Trophoblast cell (in vitro differentiated cells and primary cell): Measurements from ENCODE around the gene ARHGAP6.

Source experiments
- DNase-seq, 2 donors: peaks; one replicate each; pipeline ENCODE4 v3.0.0-alpha.2; 2016
- H2AFZ ChIP-seq: 2 replicates; pipeline ENCODE4 v1.6.1; 2013; ENCODE audit warnings: low read length, moderate library complexity, mild to moderate bottlenecking; ENCODE audit not compliant: insufficient read depth, poor library complexity
- H2AK5ac ChIP-seq: 2 replicates; pipeline ENCODE4 v1.6.1; 2013; ENCODE audit warnings: mild to moderate bottlenecking, low read length
- H2BK120ac ChIP-seq: 2 replicates; pipeline ENCODE4 v1.6.1; 2013; ENCODE audit warnings: low read length, mild to moderate bottlenecking, moderate library complexity; ENCODE audit not compliant: insufficient read depth, poor library complexity
- H2BK12ac ChIP-seq: 2 replicates; pipeline ENCODE4 v1.6.1; 2013; ENCODE audit warnings: mild to moderate bottlenecking, low read length, moderate library complexity
- H2BK5ac ChIP-seq: 2 replicates; pipeline ENCODE4 v1.6.1; 2013; ENCODE audit warnings: low read length, low read depth, moderate library complexity, mild to moderate bottlenecking; ENCODE audit not compliant: poor library complexity
- H3K14ac ChIP-seq: 2 replicates; pipeline ENCODE4 v1.6.1; 2013; ENCODE audit warnings: mild to moderate bottlenecking, low read length
- H3K18ac ChIP-seq: 2 replicates; pipeline ENCODE4 v1.6.1; 2013; ENCODE audit warnings: mild to moderate bottlenecking, low read length
- H3K23ac ChIP-seq: 2 replicates; pipeline ENCODE4 v1.6.1; 2013; ENCODE audit warnings: low read length
- H3K27ac ChIP-seq: 2 replicates; pipeline ENCODE4 v1.5.1; 2013; ENCODE audit warnings: low read depth, mild to moderate bottlenecking, inconsistent platforms, low read length, moderate library complexity
- H3K27me3 ChIP-seq: 2 replicates; pipeline ENCODE4 v1.6.1; 2013; ENCODE audit warnings: inconsistent platforms, mild to moderate bottlenecking, low read length, moderate library complexity; ENCODE audit not compliant: insufficient read depth
- H3K36me3 ChIP-seq, 2 experiments: 1 replicate in 1 of 2; 2 replicates in 1 of 2; pipeline ENCODE4 v1.6.1; 2013; ENCODE audit warnings: low read length in 2 of 2, mild to moderate bottlenecking in 2 of 2, moderate library complexity in 1 of 2; ENCODE audit not compliant: insufficient read depth in 2 of 2, control insufficient read depth in 1 of 2
- H3K4ac ChIP-seq: 2 replicates; pipeline ENCODE4 v1.6.1; 2013; ENCODE audit warnings: low read depth, mild to moderate bottlenecking, low read length, moderate library complexity
- H3K4me1 ChIP-seq, 2 experiments: 1 replicate in 1 of 2; 2 replicates in 1 of 2; pipeline ENCODE4 v1.6.1; 2013; ENCODE audit warnings: low read length in 2 of 2, mild to moderate bottlenecking in 2 of 2, moderate library complexity in 1 of 2; ENCODE audit not compliant: insufficient read depth in 2 of 2, control insufficient read depth in 1 of 2
- H3K4me2 ChIP-seq: 2 replicates; pipeline ENCODE4 v1.6.1; 2013; ENCODE audit warnings: inconsistent platforms, mild to moderate bottlenecking, low read length, moderate library complexity
- H3K4me3 ChIP-seq: 2 replicates; pipeline ENCODE4 v1.5.1; 2013; ENCODE audit warnings: mild to moderate bottlenecking, low read depth, low read length, inconsistent platforms
- H3K79me1 ChIP-seq: one replicate; pipeline ENCODE4 v1.6.1; 2013; ENCODE audit warnings: low read length
- H3K79me2 ChIP-seq: 2 replicates; pipeline ENCODE4 v1.6.1; 2013; ENCODE audit warnings: low read length, mild to moderate bottlenecking; ENCODE audit not compliant: control insufficient read depth, insufficient read depth, poor library complexity
- H3K9ac ChIP-seq: 2 replicates; pipeline ENCODE4 v1.6.1; 2013; ENCODE audit warnings: mild to moderate bottlenecking, low read length
- H3K9me3 ChIP-seq: 2 replicates; pipeline ENCODE4 v1.6.1; 2013; ENCODE audit warnings: low read depth, mild to moderate bottlenecking, control low read depth, inconsistent platforms, low read length; ENCODE audit not compliant: insufficient read depth
- H4K12ac ChIP-seq: 2 replicates; pipeline ENCODE4 v1.6.1; 2013; ENCODE audit warnings: low read depth, mild to moderate bottlenecking, low read length, moderate library complexity
- H4K8ac ChIP-seq: 2 replicates; pipeline ENCODE4 v1.6.1; 2013; ENCODE audit warnings: low read depth, mild to moderate bottlenecking, low read length, moderate library complexity
- H4K91ac ChIP-seq: one replicate; pipeline ENCODE4 v1.6.1; 2013; ENCODE audit warnings: low read depth, mild to moderate bottlenecking, low read length, moderate library complexity
- WGBS: extraction: QIAGEN DNeasy Blood & Tissue Kit; methylation state at CpG from one replicate; pipeline ENCODE4 v1.1.7; 2013; ENCODE audit warnings: missing lambda C conversion rate; ENCODE audit not compliant: insufficient read length, insufficient coverage; ENCODE audit errors: extremely low coverage; 5-methylcytosine and 5-hydroxymethylcytosine counted together

The ARHGAP6 gene

DNA sequence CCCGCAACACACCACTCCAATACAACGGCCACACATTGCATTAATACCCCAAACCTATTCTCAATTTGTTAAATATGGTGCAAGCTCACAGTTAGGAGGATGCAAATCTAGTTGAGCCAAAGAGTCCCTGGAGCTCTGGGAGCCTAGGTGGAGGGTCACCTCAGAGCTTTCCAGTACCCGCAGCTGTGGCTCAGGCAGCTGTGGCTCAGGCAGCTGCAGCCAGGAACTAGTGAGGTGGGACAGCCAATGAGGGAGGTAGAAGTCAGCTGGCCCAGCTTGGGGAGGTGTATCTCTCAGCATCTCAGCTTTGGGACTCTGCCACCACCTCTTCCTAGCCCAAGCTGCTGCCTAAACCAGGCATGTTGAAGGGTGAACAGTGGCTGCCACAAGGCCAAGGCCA, 36.7 kb upstream of the ARHGAP6 start:
- no peak overlapping the region for H2AFZ ChIP-seq
- peaks cover 5% of the 10 kb centered on the region in 2 experiments for H3K4me1 ChIP-seq
- H2BK5ac ChIP-seq = no peak overlapping the region
- no peak overlapping the region for H3K14ac ChIP-seq
- H3K4ac ChIP-seq = no peak overlapping the region
- H2AK5ac ChIP-seq = no peak overlapping the region
- H3K79me1 ChIP-seq = no peaks in the 10 kb centered on the region
- no peak overlapping the region for H3K27ac ChIP-seq
- no peak overlapping the region for H3K18ac ChIP-seq
- WGBS = no CpG with 5 or more reads among the region's 3 CpGs
- no peak for DNase-seq
- no peaks in the 10 kb centered on the region for H3K79me2 ChIP-seq
- no peaks in the 10 kb centered on the region for H3K9me3 ChIP-seq
- H3K4me3 ChIP-seq = no peak overlapping the region
- H4K8ac ChIP-seq = no peak overlapping the region
- H2BK12ac ChIP-seq = no peak overlapping the region
- no peak overlapping the region for H3K9ac ChIP-seq
- H3K4me2 ChIP-seq = no peak overlapping the region
- H3K27me3 ChIP-seq = no peaks in the 10 kb centered on the region
- no peaks in the 10 kb centered on the region for H3K36me3 ChIP-seq
- no peak overlapping the region for H4K91ac ChIP-seq
- no peak overlapping the region for H3K23ac ChIP-seq
- no peak overlapping the region for H4K12ac ChIP-seq
- H2BK120ac ChIP-seq = no peak overlapping the region

DNA sequence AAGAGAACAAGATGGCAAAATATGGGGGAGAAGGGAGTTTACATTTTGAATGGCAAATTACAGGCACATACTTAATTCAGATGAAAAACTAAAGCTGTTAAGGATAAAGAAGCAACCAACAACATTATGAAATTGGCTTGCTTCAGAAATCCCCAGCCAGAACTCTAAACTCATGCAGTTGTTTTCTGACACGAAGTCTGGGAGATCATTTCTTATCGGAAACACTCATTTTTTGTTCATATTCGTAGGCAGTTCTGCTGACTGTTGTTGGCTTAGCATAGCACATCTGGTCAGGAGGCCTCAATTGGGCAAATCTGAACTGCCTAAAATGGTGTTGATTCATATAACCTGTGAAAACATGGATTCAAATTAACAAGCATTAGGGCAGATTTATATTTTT, 33.0 kb upstream of the ARHGAP6 start:
- no peak overlapping the region for H3K18ac ChIP-seq
- no peaks in the 10 kb centered on the region for H3K4me1 ChIP-seq
- no peaks in the 10 kb centered on the region for H3K36me3 ChIP-seq
- no peak overlapping the region for H2AFZ ChIP-seq
- no peak overlapping the region for H2BK120ac ChIP-seq
- no peak overlapping the region for H3K4me3 ChIP-seq
- no peak for DNase-seq
- no peak overlapping the region for H3K4me2 ChIP-seq
- H3K4ac ChIP-seq = no peak overlapping the region
- no peak overlapping the region for H3K14ac ChIP-seq
- H2BK12ac ChIP-seq = no peak overlapping the region
- no peaks in the 10 kb centered on the region for H3K79me2 ChIP-seq
- WGBS = no CpG with 5 or more reads among the region's 3 CpGs
- no peak overlapping the region for H4K8ac ChIP-seq
- no peak overlapping the region for H4K12ac ChIP-seq
- H3K23ac ChIP-seq = no peak overlapping the region
- no peak overlapping the region for H4K91ac ChIP-seq
- no peak overlapping the region for H3K9ac ChIP-seq
- H3K27me3 ChIP-seq = no peaks in the 10 kb centered on the region
- H3K9me3 ChIP-seq = no peaks in the 10 kb centered on the region
- no peak overlapping the region for H3K27ac ChIP-seq
- H2AK5ac ChIP-seq = no peak overlapping the region
- no peak overlapping the region for H2BK5ac ChIP-seq
- H3K79me1 ChIP-seq = no peaks in the 10 kb centered on the region

DNA sequence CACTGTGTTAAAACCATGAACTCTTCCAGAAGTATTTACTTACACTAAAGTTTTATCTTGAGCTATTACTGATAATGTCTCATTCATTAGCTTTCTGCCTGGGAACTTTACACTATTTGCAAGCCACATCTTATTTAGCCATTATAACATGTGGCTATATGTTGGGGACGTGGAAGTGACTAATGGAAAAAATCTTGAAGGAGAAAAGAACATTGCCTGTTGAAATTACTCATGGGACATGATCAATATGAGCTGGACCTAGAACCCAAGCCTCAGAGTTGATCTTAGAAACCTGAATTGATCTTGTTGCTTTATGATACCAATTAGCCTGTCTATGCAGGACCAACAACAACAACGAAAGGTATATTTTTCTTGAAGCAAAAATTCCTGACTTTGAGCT, 22.5 kb upstream of the ARHGAP6 start:
- Histone ChIP-seq H3K27ac (no peak overlapping the region), H3K14ac (no peak overlapping the region), H2AFZ (no peak overlapping the region), H3K18ac (no peak overlapping the region), H3K4me3 (no peak overlapping the region), H3K4ac (no peak overlapping the region), H2BK120ac (no peak overlapping the region), H3K79me2 (no peaks in the 10 kb centered on the region), H4K8ac (no peak overlapping the region), H3K23ac (no peak overlapping the region), H3K9me3 (no peaks in the 10 kb centered on the region), H2AK5ac (no peak overlapping the region), H3K36me3 (no peaks in the 10 kb centered on the region), H2BK12ac (no peak overlapping the region), H4K12ac (no peak overlapping the region), H2BK5ac (no peak overlapping the region), H3K4me1 (peaks cover 5% of the 10 kb centered on the region in 2 experiments), H3K9ac (no peak overlapping the region), H3K4me2 (no peak overlapping the region), H3K79me1 (no peaks in the 10 kb centered on the region), H3K27me3 (no peaks in the 10 kb centered on the region), H4K91ac (no peak overlapping the region)
- no peak for DNase-seq
- no CpG with 5 or more reads among the region's 2 CpGs for WGBS

DNA sequence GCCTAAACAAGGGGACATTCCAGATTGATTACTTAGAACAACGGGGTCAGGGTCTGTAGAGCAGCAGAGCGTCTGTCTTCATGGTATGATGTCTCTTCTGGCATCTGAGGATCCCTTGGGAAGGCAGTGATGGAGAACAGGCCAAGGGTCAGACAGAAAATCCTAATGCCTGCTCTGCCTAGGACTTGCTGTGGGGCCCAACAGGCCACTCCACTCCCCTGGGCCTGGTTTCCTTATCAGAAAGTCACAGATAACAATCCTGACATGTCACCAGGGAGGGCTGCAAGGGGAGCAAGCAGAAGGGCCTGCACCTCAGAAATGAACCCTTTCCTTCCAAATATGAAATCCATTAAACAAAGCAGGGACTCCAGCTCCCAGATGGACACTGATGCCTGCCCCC, 21.4 kb upstream of the ARHGAP6 start:
- Histone ChIP-seq H2AK5ac (no peak overlapping the region), H4K8ac (peak overlapping the region; percentile 38), H3K23ac (no peak overlapping the region), H3K79me1 (no peaks in the 10 kb centered on the region), H3K27me3 (no peaks in the 10 kb centered on the region), H3K4me1 (peaks cover 5% of the 10 kb centered on the region in 2 experiments), H3K36me3 (no peaks in the 10 kb centered on the region), H3K9ac (no peak overlapping the region), H2BK120ac (no peak overlapping the region), H3K4me2 (no peak overlapping the region), H2BK5ac (no peak overlapping the region), H3K4me3 (no peak overlapping the region), H4K12ac (no peak overlapping the region), H3K4ac (no peak overlapping the region), H3K18ac (no peak overlapping the region), H3K27ac (peak overlapping the region; percentile 65), H3K79me2 (no peaks in the 10 kb centered on the region), H2AFZ (no peak overlapping the region), H4K91ac (no peak overlapping the region), H3K9me3 (no peaks in the 10 kb centered on the region), H2BK12ac (peak overlapping the region; percentile 22), H3K14ac (no peak overlapping the region)
- DNase-seq = no peak
- WGBS = no CpG with 5 or more reads among the region's 2 CpGs
